ENCODE results near the gene TNS3. TPM values are rescaled to one million over a fixed set of nuclear protein-coding genes. Genes with fewer than 3 reads are reported as not detected.

TNS3 gene
- total and polyA plus RNA-seq, 4 experiments from 2014 or later = 0.11 to 3.2 (median 1.3) TPM; not detected in 1

- no peaks in the 10 kb centered on the region for H3K9me3 ChIP-seq (ENCODE audit: control insufficient read depth in 1 of 2, low read length in 2 of 2)
- no peak for DNase-seq
- H3K4me3 ChIP-seq (ENCODE audit: low read length in 2 of 2) = no peak overlapping the region
- CTCF ChIA-PET (ENCODE audit: partially characterized antibody) = no interaction called here
- Mint-ChIP-seq H3K4me3 (no peak overlapping the region), H3K27ac (no peak overlapping the region), H3K4me1 (no peaks in the 10 kb centered on the region), H3K27me3 (no peaks in the 10 kb centered on the region), H3K36me3 (no peaks in the 10 kb centered on the region), H3K9me3 (peaks cover 0 to 2% (median 0%) of the 10 kb centered on the region in 8 donors)
- intact Hi-C loops (cut with micrococcal nuclease) = no loop called here
- H3K27ac ChIP-seq (ENCODE audit: low read depth, low read length) = no peak overlapping the region
- H3K4me1 ChIP-seq (ENCODE audit: insufficient read depth, low read length) = no peaks in the 10 kb centered on the region
- H3K27me3 ChIP-seq (ENCODE audit: insufficient read depth, low read length) = no peaks in the 10 kb centered on the region
- POLR2A ChIA-PET (ENCODE audit: partially characterized antibody) = no interaction called here
- H3K36me3 ChIP-seq (ENCODE audit: insufficient read depth, low read length) = no peaks in the 10 kb centered on the region
Observed at GRCh38 chr7:47361746-47362215, 220.1 kb downstream of the TNS3 start.

GRCh38 chr7:47361236-47361635 lies 220.7 kb downstream of the TNS3 start:
- intact Hi-C loops (cut with micrococcal nuclease) = no loop called here
- Mint-ChIP-seq H3K27ac (no peak overlapping the region), H3K9me3 (peaks cover 0 to 2% (median 0%) of the 10 kb centered on the region in 8 donors), H3K4me3 (no peak overlapping the region), H3K27me3 (no peaks in the 10 kb centered on the region), H3K4me1 (no peaks in the 10 kb centered on the region), H3K36me3 (no peaks in the 10 kb centered on the region)
- H3K27ac ChIP-seq (ENCODE audit: low read depth, low read length) = no peak overlapping the region
- DNase-seq = no peak
- H3K4me3 ChIP-seq (ENCODE audit: low read length in 2 of 2) = no peak overlapping the region
- no peaks in the 10 kb centered on the region for H3K4me1 ChIP-seq (ENCODE audit: insufficient read depth, low read length)
- ChIA-PET POLR2A (ENCODE audit: partially characterized antibody) (no interaction called here), CTCF (ENCODE audit: partially characterized antibody) (no interaction called here)
- H3K36me3 ChIP-seq (ENCODE audit: insufficient read depth, low read length) = no peaks in the 10 kb centered on the region
- H3K9me3 ChIP-seq (ENCODE audit: control insufficient read depth in 1 of 2, low read length in 2 of 2) = no peaks in the 10 kb centered on the region
- H3K27me3 ChIP-seq (ENCODE audit: insufficient read depth, low read length) = no peaks in the 10 kb centered on the region

- CTCF ChIA-PET (ENCODE audit: partially characterized antibody) = no interaction called here
- no peaks in the 10 kb centered on the region for H3K4me1 ChIP-seq (ENCODE audit: insufficient read depth, low read length)
- intact Hi-C loops (cut with micrococcal nuclease) = no loop called here
Observed at GRCh38 chr7:47360301-47360900, 221.5 kb downstream of the TNS3 start.

GRCh38 chr7:47358944-47359588 lies 222.8 kb downstream of the TNS3 start:
- Mint-ChIP-seq H3K4me3 (no peak overlapping the region), H3K36me3 (no peaks in the 10 kb centered on the region), H3K27ac (no peak overlapping the region), H3K4me1 (no peaks in the 10 kb centered on the region), H3K9me3 (peaks cover 0 to 2% (median 0%) of the 10 kb centered on the region in 8 donors), H3K27me3 (no peaks in the 10 kb centered on the region)
- Histone ChIP-seq H3K27me3 (ENCODE audit: insufficient read depth, low read length) (no peaks in the 10 kb centered on the region), H3K4me1 (ENCODE audit: insufficient read depth, low read length) (no peaks in the 10 kb centered on the region), H3K4me3 (ENCODE audit: low read length in 2 of 2) (no peak overlapping the region), H3K27ac (ENCODE audit: low read depth, low read length) (no peak overlapping the region), H3K9me3 (ENCODE audit: control insufficient read depth in 1 of 2, low read length in 2 of 2) (no peaks in the 10 kb centered on the region), H3K36me3 (ENCODE audit: insufficient read depth, low read length) (no peaks in the 10 kb centered on the region)
- POLR2A ChIA-PET (ENCODE audit: partially characterized antibody) = no interaction called here
- CTCF ChIA-PET (ENCODE audit: partially characterized antibody) = no interaction called here
- DNase-seq = no peak
- intact Hi-C loops (cut with micrococcal nuclease) = no loop called here

More at GRCh38 chr7:47360301-47360900, 221.5 kb downstream of the TNS3 start:
- POLR2A ChIA-PET (ENCODE audit: partially characterized antibody) = no interaction called here
- H3K4me3 Mint-ChIP-seq = no peak overlapping the region
- Histone ChIP-seq H3K36me3 (ENCODE audit: insufficient read depth, low read length) (no peaks in the 10 kb centered on the region), H3K27me3 (ENCODE audit: insufficient read depth, low read length) (no peaks in the 10 kb centered on the region), H3K9me3 (ENCODE audit: control insufficient read depth in 1 of 2, low read length in 2 of 2) (no peaks in the 10 kb centered on the region), H3K27ac (ENCODE audit: low read depth, low read length) (no peak overlapping the region), H3K4me3 (ENCODE audit: low read length in 2 of 2) (no peak overlapping the region)
- H3K36me3 Mint-ChIP-seq = no peaks in the 10 kb centered on the region
- H3K9me3 Mint-ChIP-seq = peaks cover 0 to 2% (median 0%) of the 10 kb centered on the region in 8 donors
- no peaks in the 10 kb centered on the region for H3K4me1 Mint-ChIP-seq
- DNase-seq = no peak
- H3K27ac Mint-ChIP-seq = no peak overlapping the region
- H3K27me3 Mint-ChIP-seq = no peaks in the 10 kb centered on the region

- peaks cover 0 to 2% (median 0%) of the 10 kb centered on the region in 8 donors for H3K9me3 Mint-ChIP-seq
- Histone ChIP-seq H3K27ac (ENCODE audit: low read depth, low read length) (no peak overlapping the region), H3K27me3 (ENCODE audit: insufficient read depth, low read length) (no peaks in the 10 kb centered on the region), H3K9me3 (ENCODE audit: control insufficient read depth in 1 of 2, low read length in 2 of 2) (no peaks in the 10 kb centered on the region), H3K36me3 (ENCODE audit: insufficient read depth, low read length) (no peaks in the 10 kb centered on the region), H3K4me3 (ENCODE audit: low read length in 2 of 2) (no peak overlapping the region), H3K4me1 (ENCODE audit: insufficient read depth, low read length) (no peaks in the 10 kb centered on the region)
- no peaks in the 10 kb centered on the region for H3K27me3 Mint-ChIP-seq
- H3K36me3 Mint-ChIP-seq = no peaks in the 10 kb centered on the region
- no peaks in the 10 kb centered on the region for H3K4me1 Mint-ChIP-seq
- no peak overlapping the region for H3K4me3 Mint-ChIP-seq
- ChIA-PET POLR2A (ENCODE audit: partially characterized antibody) (no interaction called here), CTCF (ENCODE audit: partially characterized antibody) (no interaction called here)
- H3K27ac Mint-ChIP-seq = no peak overlapping the region
- no peak for DNase-seq
- intact Hi-C loops (cut with micrococcal nuclease) = no loop called here
Observed at GRCh38 chr7:47358357-47358756, 223.6 kb downstream of the TNS3 start.

- no peaks in the 10 kb centered on the region for H3K36me3 Mint-ChIP-seq
- no peak overlapping the region for H3K27ac ChIP-seq (ENCODE audit: low read depth, low read length)
- no peaks in the 10 kb centered on the region for H3K9me3 ChIP-seq (ENCODE audit: control insufficient read depth in 1 of 2, low read length in 2 of 2)
- peaks cover 0 to 2% (median 0%) of the 10 kb centered on the region in 8 donors for H3K9me3 Mint-ChIP-seq
- no peak for DNase-seq
- H3K36me3 ChIP-seq (ENCODE audit: insufficient read depth, low read length) = no peaks in the 10 kb centered on the region
- intact Hi-C loops (cut with micrococcal nuclease) = no loop called here
- H3K27me3 Mint-ChIP-seq = no peaks in the 10 kb centered on the region
- no peak overlapping the region for H3K27ac Mint-ChIP-seq
- POLR2A ChIA-PET (ENCODE audit: partially characterized antibody) = no interaction called here
- no peak overlapping the region for H3K4me3 ChIP-seq (ENCODE audit: low read length in 2 of 2)
- H3K27me3 ChIP-seq (ENCODE audit: insufficient read depth, low read length) = no peaks in the 10 kb centered on the region
- CTCF ChIA-PET (ENCODE audit: partially characterized antibody) = no interaction called here
- no peak overlapping the region for H3K4me3 Mint-ChIP-seq
- H3K4me1 Mint-ChIP-seq = no peaks in the 10 kb centered on the region
- no peaks in the 10 kb centered on the region for H3K4me1 ChIP-seq (ENCODE audit: insufficient read depth, low read length)
Observed at GRCh38 chr7:47357863-47358262, 224.0 kb downstream of the TNS3 start.

- Histone ChIP-seq H3K27me3 (ENCODE audit: insufficient read depth, low read length) (no peaks in the 10 kb centered on the region), H3K27ac (ENCODE audit: low read depth, low read length) (no peak overlapping the region), H3K4me3 (ENCODE audit: low read length in 2 of 2) (no peak overlapping the region), H3K36me3 (ENCODE audit: insufficient read depth, low read length) (no peaks in the 10 kb centered on the region), H3K4me1 (ENCODE audit: insufficient read depth, low read length) (no peaks in the 10 kb centered on the region), H3K9me3 (ENCODE audit: control insufficient read depth in 1 of 2, low read length in 2 of 2) (no peaks in the 10 kb centered on the region)
- POLR2A ChIA-PET (ENCODE audit: partially characterized antibody) = no interaction called here
- Mint-ChIP-seq H3K9me3 (peaks cover 0 to 2% (median 0%) of the 10 kb centered on the region in 8 donors), H3K4me1 (no peaks in the 10 kb centered on the region), H3K27me3 (no peaks in the 10 kb centered on the region), H3K27ac (no peak overlapping the region), H3K36me3 (no peaks in the 10 kb centered on the region), H3K4me3 (no peak overlapping the region)
- CTCF ChIA-PET (ENCODE audit: partially characterized antibody) = no interaction called here
- intact Hi-C loops (cut with micrococcal nuclease) = no loop called here
- no peak for DNase-seq
Observed at GRCh38 chr7:47357361-47357760, 224.6 kb downstream of the TNS3 start.

All from CD4-positive, alpha-beta memory T cell (primary cell).